Neutrophil (primary cell): Measurements from ENCODE around the gene SMARCE1.

Experiments used
- H3K27ac ChIP-seq: fragments of 200-600 bp; sonication (generic); 2 replicates; pipeline ENCODE4 v1.5.1; 2016; ENCODE audit warnings: mild to moderate bottlenecking, moderate library complexity
- H3K27me3 ChIP-seq: fragments of 200-600 bp; sonication (generic); 2 replicates; pipeline ENCODE4 v1.6.0; 2016; ENCODE audit warnings: mild to moderate bottlenecking
- H3K36me3 ChIP-seq: fragments of 200-600 bp; sonication (generic); 2 replicates; pipeline ENCODE4 v1.5.1; 2017
- H3K4me1 ChIP-seq, 2 experiments: fragments of 200-600 bp in 1 of 2; sonication (generic) in 1 of 2; 1 replicate in 1 of 2; 2 replicates in 1 of 2; pipeline versions ENCODE4 v1.5.1 to v1.6.1; 2013 to 2016; ENCODE audit warnings: low read depth in 1 of 2, low read length in 1 of 2, mild to moderate bottlenecking in 1 of 2, moderate library complexity in 1 of 2; ENCODE audit not compliant: control insufficient read depth in 1 of 2, insufficient read depth in 1 of 2
- H3K4me3 ChIP-seq, 2 experiments: fragments of 200-600 bp in 1 of 2; sonication (generic) in 1 of 2; 1 replicate in 1 of 2; 2 replicates in 1 of 2; pipeline ENCODE4 v1.5.1; 2013 to 2016; ENCODE audit warnings: low read depth in 1 of 2, low read length in 1 of 2, mild to moderate bottlenecking in 1 of 2, moderate library complexity in 1 of 2
- H3K9me3 ChIP-seq: fragments of 200-600 bp; sonication (generic); 2 replicates; pipeline ENCODE4 v1.5.1; 2016
- CTCF ChIP-seq: fragments of 200-600 bp; sonication (generic); IDR thresholded peaks from 2 replicates; pipeline ENCODE4 v1.5.1; 2016; ENCODE audit warnings: antibody characterized with exemption

The SMARCE1 gene

GRCh38 chr17:40598301-40598618 is 49.4 kb downstream of the SMARCE1 start:
- Histone ChIP-seq H3K4me1 (no peaks in the 10 kb centered on the region), H3K9me3 (no peaks in the 10 kb centered on the region), H3K4me3 (no peak overlapping the region), H3K27me3 (no peaks in the 10 kb centered on the region), H3K36me3 (no peaks in the 10 kb centered on the region), H3K27ac (no peak overlapping the region)
- no peak for TF ChIP-seq CTCF

DNA sequence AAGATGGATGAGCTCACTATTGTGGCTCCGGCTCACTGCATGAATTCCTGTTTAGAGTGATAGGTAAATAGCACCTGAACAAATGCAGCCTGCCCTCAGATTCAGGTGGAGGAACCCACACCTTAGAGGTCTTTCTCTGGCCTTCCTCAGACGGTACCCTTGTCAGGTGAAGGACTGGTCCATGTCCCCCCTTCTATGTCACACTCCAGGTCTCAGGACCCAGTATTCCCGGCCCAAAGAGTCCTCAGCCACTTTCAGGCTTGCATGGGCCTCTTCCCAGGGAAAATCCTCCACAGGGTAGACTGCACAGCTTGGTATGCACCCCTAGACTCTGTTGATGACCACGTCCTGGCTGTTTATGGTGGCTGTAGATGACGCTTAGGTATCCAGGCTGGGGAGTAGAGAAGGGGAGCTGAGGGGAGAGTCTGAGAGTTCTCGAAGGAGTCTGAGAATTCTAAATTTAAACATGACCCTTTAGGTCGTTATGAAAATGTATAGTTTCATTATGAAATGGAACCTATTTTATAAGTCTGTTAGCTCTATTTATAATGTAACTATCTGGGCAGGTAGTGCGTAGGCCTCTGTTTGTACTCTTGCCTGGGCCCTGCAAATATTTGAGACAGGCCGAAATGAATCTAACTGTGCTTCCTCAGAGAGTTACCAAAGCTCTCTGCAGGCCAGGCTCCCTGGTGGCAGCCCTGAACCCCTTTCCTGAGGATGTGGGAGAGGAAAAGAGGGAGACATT is 49.9 kb downstream of the SMARCE1 start:
- H3K27ac ChIP-seq: no peak overlapping the region

GRCh38 chr17:40597156-40597555 is 50.5 kb downstream of the SMARCE1 start:
- H3K4me3 ChIP-seq: no peak overlapping the region
- H3K27me3 ChIP-seq: no peaks in the 10 kb centered on the region
- no peaks in the 10 kb centered on the region for H3K9me3 ChIP-seq
- H3K27ac ChIP-seq: no peak overlapping the region
- H3K36me3 ChIP-seq: no peaks in the 10 kb centered on the region
- H3K4me1 ChIP-seq: no peaks in the 10 kb centered on the region
- no peak for TF ChIP-seq CTCF

More for the DNA sequence above, 49.9 kb downstream of the SMARCE1 start:
- Histone ChIP-seq H3K9me3 (no peaks in the 10 kb centered on the region), H3K36me3 (no peaks in the 10 kb centered on the region), H3K4me3 (no peak overlapping the region), H3K27me3 (no peaks in the 10 kb centered on the region), H3K4me1 (no peaks in the 10 kb centered on the region)
- no peak for TF ChIP-seq CTCF

GRCh38 chr17:40596261-40596919 is 51.2 kb downstream of the SMARCE1 start:
- Histone ChIP-seq H3K4me1 (no peaks in the 10 kb centered on the region), H3K27me3 (no peaks in the 10 kb centered on the region), H3K27ac (no peak overlapping the region), H3K36me3 (no peaks in the 10 kb centered on the region), H3K9me3 (no peaks in the 10 kb centered on the region), H3K4me3 (no peak overlapping the region)
- TF ChIP-seq CTCF: no peak

DNA sequence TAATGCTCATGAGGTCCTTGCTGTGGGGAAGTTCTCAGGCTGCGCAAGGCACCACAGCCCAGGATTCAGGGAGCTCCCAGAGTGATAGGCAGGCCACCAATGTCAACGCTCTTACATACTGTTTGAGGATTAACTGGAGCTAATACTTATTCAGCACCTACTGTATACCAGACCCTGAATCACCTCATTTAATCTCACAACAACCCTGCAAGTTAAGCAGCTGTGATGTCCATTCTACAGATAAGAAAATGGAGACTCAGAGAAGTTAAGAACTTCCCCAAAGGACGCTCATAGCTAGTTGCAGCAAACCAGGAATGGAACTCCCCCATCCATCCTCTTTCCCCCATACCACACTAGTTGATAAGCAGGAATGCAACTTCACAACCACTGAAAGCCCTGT is 56.9 kb downstream of the SMARCE1 start:
- no peak overlapping the region for H3K4me3 ChIP-seq
- H3K9me3 ChIP-seq: no peaks in the 10 kb centered on the region
- no peaks in the 10 kb centered on the region for H3K4me1 ChIP-seq
- H3K27ac ChIP-seq: no peak overlapping the region
- no peaks in the 10 kb centered on the region for H3K36me3 ChIP-seq
- TF ChIP-seq CTCF: no peak
- H3K27me3 ChIP-seq: no peaks in the 10 kb centered on the region
